Measurements from ENCODE around the gene KRT7.
"Not testable (repeated sequence)": the region's sequence is repeated elsewhere in the genome, so short reads cannot be mapped to it uniquely, and the experiment has no call there.

Gene KRT7

GRCh38 chr12:52280796-52281560 lies 47.9 kb downstream of the KRT7 start:
- DNase-seq, result no peak

- no peak for DNase-seq
Measured at GRCh38 chr12:52284562-52285171, 51.6 kb downstream of the KRT7 start.

- no peak for DNase-seq
Measured at GRCh38 chr12:52285172-52285745, 52.2 kb downstream of the KRT7 start.

- DNase-seq, result no peak
Measured at GRCh38 chr12:52285851-52286530, 52.9 kb downstream of the KRT7 start.

GRCh38 chr12:52286857-52287785 lies 54.1 kb downstream of the KRT7 start:
- not testable (repeated sequence) for DNase-seq

GRCh38 chr12:52287816-52288805 lies 55.1 kb downstream of the KRT7 start:
- DNase-seq, result not testable (repeated sequence)

- DNase-seq, result not testable (repeated sequence)
Measured at GRCh38 chr12:52290483-52291134, 57.6 kb downstream of the KRT7 start.

- DNase-seq, result no peak
Measured at GRCh38 chr12:52291267-52291935, 58.4 kb downstream of the KRT7 start, which contains the start of gene KRT81. Gene KRT81 (minus strand): TSS chr12:52291534. CDS start chr12:52291465, 69 bp downstream.

GRCh38 chr12:52293926-52294325 lies 60.9 kb downstream of the KRT7 start:
- no peak for DNase-seq

- DNase-seq, result no peak
Measured at GRCh38 chr12:52294803-52295202, 61.8 kb downstream of the KRT7 start.

- no peak for DNase-seq
Measured at GRCh38 chr12:52295663-52296062, 62.6 kb downstream of the KRT7 start.

GRCh38 chr12:52296572-52297215 lies 63.7 kb downstream of the KRT7 start:
- DNase-seq, result no peak
